Psoas muscle (tissue), 8 donors: ENCODE measurements around the gene TSHZ2. TPM values are rescaled to one million over a fixed set of nuclear protein-coding genes. Genes with fewer than 3 reads are reported as not detected.

Experiments used
- ATAC-seq, 4 donors: fragments of 200-7000 bp; cut with Tn5 transposase; one replicate each; pipeline ENCODE4 v1.9.1; 2020; ENCODE audit warnings: moderate library complexity in 3 of 4, mild to moderate bottlenecking in 2 of 4
- DNase-seq, 2 donors: peaks; one replicate each; pipeline ENCODE4 v3.0.0-alpha.2; 2020
- H3K27ac ChIP-seq: fragments of 200-600 bp; one replicate; pipeline ENCODE4 v1.8.0; 2022
- H3K27me3 ChIP-seq, 3 donors: fragments of 200-600 bp in 1 of 3; one replicate each; pipeline versions ENCODE4 v1.6.1 to v1.8.0; 2013 to 2022; ENCODE audit warnings: low read length in 2 of 3, mild to moderate bottlenecking in 2 of 3, moderate library complexity in 1 of 3; ENCODE audit not compliant: insufficient read depth in 3 of 3
- H3K36me3 ChIP-seq, 2 donors: fragments of 200-600 bp in 1 of 2; one replicate each; pipeline versions ENCODE4 v1.6.1 to v1.8.0; 2013 to 2022; ENCODE audit warnings: low read depth in 1 of 2, mild to moderate bottlenecking in 1 of 2, moderate library complexity in 1 of 2; ENCODE audit not compliant: insufficient read depth in 1 of 2
- H3K4me1 ChIP-seq: fragments of 200-600 bp; one replicate; pipeline ENCODE4 v1.8.0; 2022
- H3K4me3 ChIP-seq: fragments of 200-600 bp; one replicate; pipeline ENCODE4 v1.8.0; 2022; ENCODE audit warnings: mild to moderate bottlenecking
- H3K9me3 ChIP-seq: fragments of 200-600 bp; one replicate; pipeline ENCODE4 v1.8.0; 2022
- CTCF ChIP-seq: fragments of 200-600 bp; IDR thresholded peaks from one replicate; pipeline ENCODE4 v1.8.0; 2022; ENCODE audit warnings: antibody characterized with exemption
- WGBS, 3 donors: extraction: QIAGEN DNeasy Blood & Tissue Kit; methylation state at CpG; one replicate each; pipeline versions ENCODE4 v1.1.6 to v1.1.7; 2013; 5-methylcytosine and 5-hydroxymethylcytosine counted together
- intact Hi-C, 2 donors: fragments of 100-400 bp; cut with DNase I; formaldehyde crosslinking; loops; one replicate each; pipeline versions ENCODE4 v1.11.0 to v1.14.2; 2022
- polyA plus RNA-seq, 3 donors: library from polyadenylated mRNA; stranded (reverse); fragments of 200-250 nt; gene quantifications; one replicate each; pipeline ENCODE4 v1.2.3, GENCODE V29; 2013
- total RNA-seq, 4 donors: library from RNA; stranded (reverse); fragmentation: NEBNext Ultra II Directional in 2 of 4; extraction: Animal tissue kit (Norgen Biotek cat#: 25700) in 2 of 4; gene quantifications; one replicate each; pipeline versions ENCODE4 v1.2.1 to v1.2.4, GENCODE V29; 2021 to 2023
- donor health status: healthy with polysubstance abuse.
- donor health status: DM: no; HTN: no; CAD: no; lungs with moderate emphysema.
- donor health status: Bipolar disorder and iron deficiency.
- donor health status: healthy.
- donor health status: DM: yes; HTN: yes; CAD: no.
- donor health status: DM: no; HTN: no; CAD: no.
- donor health status: DM: no; HTN: no; CAD: no.
- donor health status: DM: yes; HTN: yes; CAD: no.

TSHZ2 gene
- total and polyA plus RNA-seq, 7 donors: 0.39 to 7.5 (median 1.9) TPM

- Histone ChIP-seq H3K4me3 (no peak overlapping the region), H3K27ac (no peak overlapping the region), H3K36me3 (no peaks in the 10 kb centered on the region), H3K4me1 (no peaks in the 10 kb centered on the region), H3K9me3 (no peaks in the 10 kb centered on the region), H3K27me3 (peaks cover 0 to 3% (median 0%) of the 10 kb centered on the region in 3 donors)
- WGBS, 3 donors: 57 to 61% (median 60%) methylated on average over 14 of the region's 14 CpGs
- intact Hi-C loops: no loop called here
- TF ChIP-seq CTCF: no peak
- DNase-seq: no peak
- no peak for ATAC-seq
These were observed 523.4 kb downstream of the TSHZ2 start for GRCh38 chr20:53495398-53496092.

GRCh38 chr20:53497246-53497645 is 525.1 kb downstream of the TSHZ2 start:
- no peaks in the 10 kb centered on the region for H3K4me1 ChIP-seq
- H3K4me3 ChIP-seq: no peak overlapping the region
- H3K9me3 ChIP-seq: no peaks in the 10 kb centered on the region
- no peak for TF ChIP-seq CTCF
- no peak overlapping the region for H3K27ac ChIP-seq
- no peak for ATAC-seq
- H3K36me3 ChIP-seq: no peaks in the 10 kb centered on the region
- intact Hi-C loops: no loop called here
- DNase-seq: no peak
- WGBS, 3 donors: 88 to 92% (median 90%) methylated on average over 3 of the region's 3 CpGs
- peaks cover 0 to 3% (median 0%) of the 10 kb centered on the region in 3 donors for H3K27me3 ChIP-seq

- ATAC-seq (no peak), DNase-seq (no peak)
- H3K27me3 ChIP-seq: peaks cover 0 to 3% (median 0%) of the 10 kb centered on the region in 3 donors
- H3K4me3 ChIP-seq: no peak overlapping the region
- H3K27ac ChIP-seq: no peak overlapping the region
- no peak for TF ChIP-seq CTCF
- H3K4me1 ChIP-seq: no peaks in the 10 kb centered on the region
- intact Hi-C loops: no loop called here
- H3K36me3 ChIP-seq: no peaks in the 10 kb centered on the region
- 67 to 75% (median 68%) methylated on average over 5 of the region's 5 CpGs for WGBS, 3 donors
- no peaks in the 10 kb centered on the region for H3K9me3 ChIP-seq
These were observed 526.2 kb downstream of the TSHZ2 start for GRCh38 chr20:53498341-53498740.

- Histone ChIP-seq H3K9me3 (no peaks in the 10 kb centered on the region), H3K27ac (no peak overlapping the region), H3K27me3 (peaks cover 0 to 2% (median 0%) of the 10 kb centered on the region in 3 donors), H3K36me3 (no peaks in the 10 kb centered on the region), H3K4me3 (no peak overlapping the region), H3K4me1 (no peaks in the 10 kb centered on the region)
- TF ChIP-seq CTCF: no peak
- ATAC-seq: no peak
- intact Hi-C loops: no loop called here
- no peak for DNase-seq
These were observed 528.5 kb downstream of the TSHZ2 start for GRCh38 chr20:53500651-53501050.

GRCh38 chr20:53502820-53503219 is 530.7 kb downstream of the TSHZ2 start:
- TF ChIP-seq CTCF: no peak
- H3K4me1 ChIP-seq: no peaks in the 10 kb centered on the region
- H3K36me3 ChIP-seq: no peaks in the 10 kb centered on the region
- DNase-seq: no peak
- no peaks in the 10 kb centered on the region for H3K9me3 ChIP-seq
- WGBS, 3 donors: 72 to 81% (median 76%) methylated on average over 4 of the region's 4 CpGs
- no peak overlapping the region for H3K4me3 ChIP-seq
- H3K27me3 ChIP-seq: no peaks in the 10 kb centered on the region
- no peak overlapping the region for H3K27ac ChIP-seq
- intact Hi-C loops: no loop called here
- no peak for ATAC-seq
